NCI-H82 (cell line): ENCODE measurements around the gene PAX2.

ENCODE experiments used
- DNase-seq: peaks from one replicate; lab custom pipeline; 2025; lab: John Stamatoyannopoulos, UW

PAX2 gene

GRCh38 chr10:100817268-100817839 is 72.0 kb downstream of the PAX2 start:
- peak; percentile 28 for DNase-seq

GRCh38 chr10:100819424-100819823 is 74.0 kb downstream of the PAX2 start:
- no peak for DNase-seq

GRCh38 chr10:100823194-100823593 is 77.8 kb downstream of the PAX2 start:
- DNase-seq: no peak

GRCh38 chr10:100824886-100825285 is 79.5 kb downstream of the PAX2 start:
- DNase-seq: no peak

- DNase-seq: no peak
Measured at GRCh38 chr10:100825325-100825875, 80.0 kb downstream of the PAX2 start.

- peak; percentile 20 for DNase-seq
Measured at GRCh38 chr10:100826031-100826651, 80.8 kb downstream of the PAX2 start.

GRCh38 chr10:100826661-100826982 is 81.2 kb downstream of the PAX2 start:
- no peak for DNase-seq

GRCh38 chr10:100826983-100827818 is 81.8 kb downstream of the PAX2 start:
- DNase-seq: peak; percentile 36

GRCh38 chr10:100827819-100828737 is 82.7 kb downstream of the PAX2 start:
- peak; percentile 70 for DNase-seq

GRCh38 chr10:100828738-100829096 is 83.3 kb downstream of the PAX2 start:
- peak; percentile 31 for DNase-seq

GRCh38 chr10:100829097-100829870 is 83.9 kb downstream of the PAX2 start:
- no peak for DNase-seq

- DNase-seq: no peak
Measured at GRCh38 chr10:100829933-100830727, 84.7 kb downstream of the PAX2 start.

- no peak for DNase-seq
Measured at GRCh38 chr10:100830728-100831111, 85.3 kb downstream of the PAX2 start.

GRCh38 chr10:100831742-100832141 is 86.4 kb downstream of the PAX2 start:
- no peak for DNase-seq

- peak; percentile 9 for DNase-seq
Measured at GRCh38 chr10:100835810-100836209, 90.4 kb downstream of the PAX2 start.

GRCh38 chr10:100836891-100837290 is 91.5 kb downstream of the PAX2 start:
- DNase-seq: peak; percentile 67

- no peak for DNase-seq
Measured at GRCh38 chr10:100837300-100837699, 91.9 kb downstream of the PAX2 start.

GRCh38 chr10:100838986-100839385 is 93.6 kb downstream of the PAX2 start:
- DNase-seq: no peak

- DNase-seq: no peak
Measured at GRCh38 chr10:100841528-100841927, 96.1 kb downstream of the PAX2 start.

GRCh38 chr10:100847440-100847839 is 102.1 kb downstream of the PAX2 start:
- DNase-seq: no peak
